Measurements from ENCODE around the gene ARID2. TPM values are rescaled to one million over a fixed set of nuclear protein-coding genes. Genes with fewer than 3 reads are reported as not detected.

The ARID2 gene
- total and polyA plus RNA-seq, 2 of the 13 experiments (the other 11 are each of a cell fraction or from before 2014, with no cell fraction given): 15.9 to 22.2 TPM

DNA sequence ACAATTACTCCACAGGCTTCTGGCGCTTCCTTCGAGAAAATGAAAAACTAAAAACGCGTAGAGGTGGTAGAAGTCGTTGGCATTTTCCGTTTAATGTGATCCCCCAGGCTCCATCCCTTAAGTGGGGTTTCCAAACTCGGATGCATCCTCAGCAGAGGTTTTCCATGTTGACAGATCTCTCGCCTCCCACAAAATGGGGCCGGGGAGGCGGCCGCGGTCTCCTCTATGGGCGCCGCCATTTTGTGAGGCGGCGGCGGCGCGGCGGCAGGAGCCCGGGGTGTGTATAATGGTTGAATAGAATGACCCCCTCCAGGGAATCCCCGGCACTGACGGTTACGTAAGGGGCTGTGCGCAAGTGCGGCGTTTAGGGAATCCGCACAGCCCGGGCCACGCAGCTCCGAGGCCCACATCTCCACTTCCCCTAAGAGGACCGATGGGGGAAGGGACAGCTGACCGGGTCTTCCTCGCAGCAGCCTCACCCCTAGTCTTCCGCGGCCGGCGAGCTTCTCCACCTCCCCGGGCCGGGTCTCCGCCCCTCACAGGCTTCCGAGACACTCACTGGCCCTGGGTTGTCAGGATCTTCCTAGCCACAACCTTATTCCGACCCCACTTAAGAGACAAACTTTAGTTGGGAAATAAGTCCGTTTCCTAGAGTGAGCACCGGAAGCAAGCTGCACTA lies 2.1 kb upstream of the ARID2 start (continued):
- TF ChIP-seq, protein P1, sequence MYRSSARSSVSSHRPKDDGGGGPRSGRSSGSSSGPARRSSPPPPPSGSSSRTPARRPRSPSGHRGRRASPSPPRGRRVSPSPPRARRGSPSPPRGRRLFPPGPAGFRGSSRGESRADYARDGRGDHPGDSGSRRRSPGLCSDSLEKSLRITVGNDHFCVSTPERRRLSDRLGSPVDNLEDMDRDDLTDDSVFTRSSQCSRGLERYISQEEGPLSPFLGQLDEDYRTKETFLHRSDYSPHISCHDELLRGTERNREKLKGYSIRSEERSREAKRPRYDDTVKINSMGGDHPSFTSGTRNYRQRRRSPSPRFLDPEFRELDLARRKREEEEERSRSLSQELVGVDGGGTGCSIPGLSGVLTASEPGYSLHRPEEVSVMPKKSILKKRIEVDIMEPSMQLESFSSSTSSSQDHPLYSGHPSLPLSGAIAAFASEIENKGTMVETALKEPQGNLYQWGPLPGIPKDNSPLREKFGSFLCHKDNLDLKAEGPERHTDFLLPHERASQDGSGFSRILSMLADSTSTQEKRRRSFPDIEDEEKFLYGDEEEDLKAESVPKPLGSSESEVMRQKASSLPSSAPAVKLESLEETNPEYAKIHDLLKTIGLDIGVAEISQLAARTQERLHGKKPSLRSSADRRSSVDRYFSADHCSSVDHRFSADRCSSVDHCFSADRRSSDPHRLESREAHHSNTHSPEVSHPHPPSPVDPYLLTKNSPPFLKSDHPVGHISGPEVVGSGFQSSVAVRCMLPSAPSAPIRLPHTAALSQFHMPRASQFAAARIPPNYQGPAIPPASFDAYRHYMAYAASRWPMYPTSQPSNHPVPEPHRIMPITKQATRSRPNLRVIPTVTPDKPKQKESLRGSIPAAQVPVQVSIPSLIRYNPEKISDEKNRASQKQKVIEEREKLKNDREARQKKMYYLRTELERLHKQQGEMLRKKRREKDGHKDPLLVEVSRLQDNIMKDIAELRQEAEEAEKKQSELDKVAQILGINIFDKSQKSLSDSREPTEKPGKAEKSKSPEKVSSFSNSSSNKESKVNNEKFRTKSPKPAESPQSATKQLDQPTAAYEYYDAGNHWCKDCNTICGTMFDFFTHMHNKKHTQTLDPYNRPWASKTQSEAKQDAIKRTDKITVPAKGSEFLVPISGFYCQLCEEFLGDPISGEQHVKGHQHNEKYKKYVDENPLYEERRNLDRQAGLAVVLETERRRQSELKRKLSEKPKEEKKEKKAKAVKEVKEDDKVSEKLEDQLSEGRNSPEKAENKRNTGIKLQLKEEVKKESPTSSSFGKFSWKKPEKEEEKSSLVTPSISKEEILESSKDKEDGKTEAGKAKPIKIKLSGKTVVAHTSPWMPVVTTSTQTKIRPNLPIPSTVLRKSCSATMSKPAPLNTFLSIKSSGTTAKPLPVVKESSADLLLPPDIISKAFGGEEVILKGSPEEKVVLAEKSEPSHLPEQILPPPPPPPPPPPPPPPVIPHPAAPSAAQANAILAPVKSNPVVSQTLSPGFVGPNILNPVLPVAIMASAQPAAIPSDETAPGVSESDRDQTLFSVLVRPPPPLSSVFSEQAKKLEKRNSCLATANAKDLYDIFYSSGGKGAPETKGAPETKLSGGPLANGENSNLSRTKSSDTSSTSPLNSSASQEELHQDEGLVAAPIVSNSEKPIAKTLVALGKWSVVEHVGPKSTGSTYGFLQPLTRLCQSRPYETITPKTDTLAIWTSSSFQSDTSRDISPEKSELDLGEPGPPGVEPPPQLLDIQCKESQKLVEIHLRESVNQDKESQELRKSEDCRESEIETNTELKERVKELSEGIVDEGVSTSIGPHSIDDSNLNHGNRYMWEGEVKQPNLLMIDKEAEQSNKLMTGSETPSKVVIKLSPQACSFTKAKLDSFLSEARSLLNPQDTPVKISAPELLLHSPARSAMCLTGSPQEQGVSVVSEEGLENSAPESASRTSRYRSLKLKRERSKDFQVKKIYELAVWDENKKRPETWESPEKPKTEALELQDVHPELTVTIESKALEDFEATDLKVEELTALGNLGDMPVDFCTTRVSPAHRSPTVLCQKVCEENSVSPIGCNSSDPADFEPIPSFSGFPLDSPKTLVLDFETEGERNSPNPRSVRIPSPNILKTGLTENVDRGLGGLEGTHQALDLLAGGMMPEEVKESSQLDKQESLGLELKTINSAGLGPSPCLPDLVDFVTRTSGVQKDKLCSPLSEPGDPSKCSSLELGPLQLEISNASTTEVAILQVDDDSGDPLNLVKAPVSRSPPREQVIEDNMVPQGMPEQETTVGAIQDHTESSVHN (CRISPR knock-in tag; IDR thresholded peaks at IDR 0.05): no peak
- TF ChIP-seq, protein P2, sequence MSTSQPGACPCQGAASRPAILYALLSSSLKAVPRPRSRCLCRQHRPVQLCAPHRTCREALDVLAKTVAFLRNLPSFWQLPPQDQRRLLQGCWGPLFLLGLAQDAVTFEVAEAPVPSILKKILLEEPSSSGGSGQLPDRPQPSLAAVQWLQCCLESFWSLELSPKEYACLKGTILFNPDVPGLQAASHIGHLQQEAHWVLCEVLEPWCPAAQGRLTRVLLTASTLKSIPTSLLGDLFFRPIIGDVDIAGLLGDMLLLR (CRISPR knock-in tag; IDR thresholded peaks at IDR 0.05): peak; percentile 70
- TF ChIP-seq ETV5 (CRISPR knock-in tag; IDR thresholded peaks at IDR 0.05; ENCODE audit: borderline replicate concordance) (peak; percentile 68), RFXANK (CRISPR knock-in tag; IDR thresholded peaks at IDR 0.05) (no peak; the same call in 1 of the 2 replicates), NFE2L2 (IDR thresholded peaks at IDR 0.05; ENCODE audit: low read length) (no peak), SP2 (CRISPR knock-in tag; IDR thresholded peaks at IDR 0.05) (no peak), PHB2 (IDR thresholded peaks at IDR 0.05; ENCODE audit: partially characterized antibody) (no peak), KDM4B (CRISPR knock-in tag; IDR thresholded peaks at IDR 0.05) (no peak), DMAP1 (CRISPR knock-in tag; IDR thresholded peaks at IDR 0.05) (peak; percentile 90)
- TF ChIP-seq, protein P3, sequence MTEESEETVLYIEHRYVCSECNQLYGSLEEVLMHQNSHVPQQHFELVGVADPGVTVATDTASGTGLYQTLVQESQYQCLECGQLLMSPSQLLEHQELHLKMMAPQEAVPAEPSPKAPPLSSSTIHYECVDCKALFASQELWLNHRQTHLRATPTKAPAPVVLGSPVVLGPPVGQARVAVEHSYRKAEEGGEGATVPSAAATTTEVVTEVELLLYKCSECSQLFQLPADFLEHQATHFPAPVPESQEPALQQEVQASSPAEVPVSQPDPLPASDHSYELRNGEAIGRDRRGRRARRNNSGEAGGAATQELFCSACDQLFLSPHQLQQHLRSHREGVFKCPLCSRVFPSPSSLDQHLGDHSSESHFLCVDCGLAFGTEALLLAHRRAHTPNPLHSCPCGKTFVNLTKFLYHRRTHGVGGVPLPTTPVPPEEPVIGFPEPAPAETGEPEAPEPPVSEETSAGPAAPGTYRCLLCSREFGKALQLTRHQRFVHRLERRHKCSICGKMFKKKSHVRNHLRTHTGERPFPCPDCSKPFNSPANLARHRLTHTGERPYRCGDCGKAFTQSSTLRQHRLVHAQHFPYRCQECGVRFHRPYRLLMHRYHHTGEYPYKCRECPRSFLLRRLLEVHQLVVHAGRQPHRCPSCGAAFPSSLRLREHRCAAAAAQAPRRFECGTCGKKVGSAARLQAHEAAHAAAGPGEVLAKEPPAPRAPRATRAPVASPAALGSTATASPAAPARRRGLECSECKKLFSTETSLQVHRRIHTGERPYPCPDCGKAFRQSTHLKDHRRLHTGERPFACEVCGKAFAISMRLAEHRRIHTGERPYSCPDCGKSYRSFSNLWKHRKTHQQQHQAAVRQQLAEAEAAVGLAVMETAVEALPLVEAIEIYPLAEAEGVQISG (CRISPR knock-in tag; IDR thresholded peaks at IDR 0.05): peak; percentile 81
- TF ChIP-seq, protein P4, sequence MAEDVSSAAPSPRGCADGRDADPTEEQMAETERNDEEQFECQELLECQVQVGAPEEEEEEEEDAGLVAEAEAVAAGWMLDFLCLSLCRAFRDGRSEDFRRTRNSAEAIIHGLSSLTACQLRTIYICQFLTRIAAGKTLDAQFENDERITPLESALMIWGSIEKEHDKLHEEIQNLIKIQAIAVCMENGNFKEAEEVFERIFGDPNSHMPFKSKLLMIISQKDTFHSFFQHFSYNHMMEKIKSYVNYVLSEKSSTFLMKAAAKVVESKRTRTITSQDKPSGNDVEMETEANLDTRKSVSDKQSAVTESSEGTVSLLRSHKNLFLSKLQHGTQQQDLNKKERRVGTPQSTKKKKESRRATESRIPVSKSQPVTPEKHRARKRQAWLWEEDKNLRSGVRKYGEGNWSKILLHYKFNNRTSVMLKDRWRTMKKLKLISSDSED (CRISPR knock-in tag; IDR thresholded peaks at IDR 0.05): no peak
- TF ChIP-seq, protein P5, sequence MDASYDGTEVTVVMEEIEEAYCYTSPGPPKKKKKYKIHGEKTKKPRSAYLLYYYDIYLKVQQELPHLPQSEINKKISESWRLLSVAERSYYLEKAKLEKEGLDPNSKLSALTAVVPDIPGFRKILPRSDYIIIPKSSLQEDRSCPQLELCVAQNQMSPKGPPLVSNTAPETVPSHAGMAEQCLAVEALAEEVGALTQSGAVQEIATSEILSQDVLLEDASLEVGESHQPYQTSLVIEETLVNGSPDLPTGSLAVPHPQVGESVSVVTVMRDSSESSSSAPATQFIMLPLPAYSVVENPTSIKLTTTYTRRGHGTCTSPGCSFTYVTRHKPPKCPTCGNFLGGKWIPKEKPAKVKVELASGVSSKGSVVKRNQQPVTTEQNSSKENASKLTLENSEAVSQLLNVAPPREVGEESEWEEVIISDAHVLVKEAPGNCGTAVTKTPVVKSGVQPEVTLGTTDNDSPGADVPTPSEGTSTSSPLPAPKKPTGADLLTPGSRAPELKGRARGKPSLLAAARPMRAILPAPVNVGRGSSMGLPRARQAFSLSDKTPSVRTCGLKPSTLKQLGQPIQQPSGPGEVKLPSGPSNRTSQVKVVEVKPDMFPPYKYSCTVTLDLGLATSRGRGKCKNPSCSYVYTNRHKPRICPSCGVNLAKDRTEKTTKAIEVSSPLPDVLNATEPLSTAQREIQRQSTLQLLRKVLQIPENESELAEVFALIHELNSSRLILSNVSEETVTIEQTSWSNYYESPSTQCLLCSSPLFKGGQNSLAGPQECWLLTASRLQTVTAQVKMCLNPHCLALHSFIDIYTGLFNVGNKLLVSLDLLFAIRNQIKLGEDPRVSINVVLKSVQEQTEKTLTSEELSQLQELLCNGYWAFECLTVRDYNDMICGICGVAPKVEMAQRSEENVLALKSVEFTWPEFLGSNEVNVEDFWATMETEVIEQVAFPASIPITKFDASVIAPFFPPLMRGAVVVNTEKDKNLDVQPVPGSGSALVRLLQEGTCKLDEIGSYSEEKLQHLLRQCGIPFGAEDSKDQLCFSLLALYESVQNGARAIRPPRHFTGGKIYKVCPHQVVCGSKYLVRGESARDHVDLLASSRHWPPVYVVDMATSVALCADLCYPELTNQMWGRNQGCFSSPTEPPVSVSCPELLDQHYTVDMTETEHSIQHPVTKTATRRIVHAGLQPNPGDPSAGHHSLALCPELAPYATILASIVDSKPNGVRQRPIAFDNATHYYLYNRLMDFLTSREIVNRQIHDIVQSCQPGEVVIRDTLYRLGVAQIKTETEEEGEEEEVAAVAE (CRISPR knock-in tag; IDR thresholded peaks at IDR 0.05; ENCODE audit: borderline replicate concordance): 0 out of 2 replicates have a peak, but pooled peaks have one; percentile 20

All from HepG2 (cell line).